HepG2 (cell line): ENCODE data around the gene TRNP1. TPM values are rescaled to one million over a fixed set of nuclear protein-coding genes. Genes with fewer than 3 reads are reported as not detected.

ENCODE experiments used
- ATAC-seq: fragments of 200-7000 bp; cut with Tn5 transposase; 3 replicates; pipeline ENCODE4 v1.9.1; 2020; ENCODE audit warnings: mild to moderate bottlenecking, moderate library complexity
- BruUV-seq: library from RNA; stranded (reverse); fragments of 400-500 nt; replicated peaks from 2 replicates; lab custom pipeline; 2021; lab: Mats Ljungman, UMichigan
- CTCF ChIA-PET: fragments of 300-600 bp; formaldehyde crosslinking; extraction: SDS; loops from one replicate; lab custom pipeline; 2021; ENCODE audit warnings: low total read pairs, inconsistent platforms, low intra/inter-chr PET ratio; lab: Yijun Ruan, JAX
- POLR2A ChIA-PET: fragments of 350-600 bp; sonication (Branson Sonifier 250); formaldehyde crosslinking; loops from one replicate; lab custom pipeline; 2020; ENCODE audit warnings: antibody characterized with exemption, inconsistent platforms; lab: Yijun Ruan, JAX
- DNase-seq: peaks from one replicate; pipeline ENCODE4 v3.0.0-alpha.2; 2015; ENCODE audit warnings: low spot score
- FAIRE-seq: peaks from 3 replicates; lab custom pipeline; 2011; peaks lifted over from hg19 to GRCh38; lab: Jason Lieb, UNC
- H2AFZ ChIP-seq: one replicate; pipeline ENCODE4 v1.6.1; 2011; ENCODE audit warnings: low read length, inconsistent platforms
- H3K27ac ChIP-seq: fragments of 300-600 bp; 3 replicates; pipeline ENCODE4 v1.8.0; 2011; ENCODE audit warnings: mixed run types, mild to moderate bottlenecking, mixed read lengths, low read length, inconsistent platforms; ENCODE audit not compliant: insufficient read depth; ENCODE audit errors: extremely low read length
- H3K27me3 ChIP-seq, 2 experiments: fragments of 200-600 bp in 1 of 2; 2 replicates in 1 of 2; 3 replicates in 1 of 2; pipeline versions ENCODE4 v1.6.0 to v1.8.0; 2011; ENCODE audit warnings: low read length in 2 of 2, mild to moderate bottlenecking in 2 of 2, moderate library complexity in 2 of 2, inconsistent platforms in 1 of 2; ENCODE audit not compliant: insufficient read depth in 2 of 2, control insufficient read depth in 1 of 2
- H3K36me3 ChIP-seq, 2 experiments: fragments of 200-600 bp in 1 of 2; replicated peaks in 1 of 2; 2 replicates in 1 of 2; 3 replicates in 1 of 2; pipeline versions ENCODE4 v1.5.1 to v1.8.0; 2011; ENCODE audit warnings: low read length in 2 of 2, inconsistent platforms in 1 of 2; ENCODE audit not compliant: insufficient read depth in 2 of 2, control insufficient read depth in 1 of 2
- H3K4me1 ChIP-seq: 2 replicates; pipeline ENCODE4 v1.5.1; 2012; ENCODE audit warnings: low read length, inconsistent platforms; ENCODE audit not compliant: insufficient read depth
- H3K4me2 ChIP-seq: 2 replicates; pipeline ENCODE4 v1.6.0; 2011; ENCODE audit warnings: low read depth, low read length, inconsistent platforms
- H3K4me3 ChIP-seq, 3 experiments: fragments of 200-600 bp in 1 of 3; sonication (generic), shearing (Covaris generic) in 1 of 3; replicated peaks in 1 of 3; 2 replicates each; pipeline ENCODE4 v1.5.1; 2011 to 2016; ENCODE audit warnings: low read length in 3 of 3, inconsistent platforms in 2 of 3, low read depth in 2 of 3, mild to moderate bottlenecking in 2 of 3, control low read depth in 1 of 3, mixed read lengths in 1 of 3; ENCODE audit not compliant: insufficient read depth in 1 of 3
- H3K79me2 ChIP-seq: one replicate; pipeline ENCODE4 v1.6.1; 2011; ENCODE audit warnings: low read length, inconsistent platforms; ENCODE audit not compliant: insufficient read depth
- H3K9ac ChIP-seq: 2 replicates; pipeline ENCODE4 v1.6.0; 2011; ENCODE audit warnings: mild to moderate bottlenecking, low read depth, low read length, inconsistent platforms; ENCODE audit not compliant: insufficient read depth
- H3K9me3 ChIP-seq: 2 replicates; pipeline ENCODE4 v1.5.1; 2012; ENCODE audit warnings: mild to moderate bottlenecking, low read length
- H4K20me1 ChIP-seq: 2 replicates; pipeline ENCODE4 v1.6.0; 2011; ENCODE audit warnings: inconsistent platforms, mild to moderate bottlenecking, low read length, moderate library complexity; ENCODE audit not compliant: insufficient read depth
- ATAD3A ChIP-seq: sonication (generic); formaldehyde crosslinking; IDR thresholded peaks from 2 replicates; pipeline ENCODE4 v1.4.0; 2020; ENCODE audit warnings: missing genetic modification reagents
- CENPT ChIP-seq: sonication (generic); formaldehyde crosslinking; IDR thresholded peaks from 2 replicates; pipeline ENCODE4 v1.8.0; 2022; ENCODE audit warnings: low read depth, mild to moderate bottlenecking, moderate library complexity, missing genetic modification reagents
- GFI1 ChIP-seq: sonication (generic); formaldehyde crosslinking; IDR thresholded peaks from 2 replicates; pipeline ENCODE4 v1.5.0; 2020; ENCODE audit warnings: missing genetic modification reagents, mild to moderate bottlenecking, borderline replicate concordance
- HMG20B ChIP-seq: conservative IDR thresholded peaks from 2 replicates; pipeline ENCODE4 v1.6.1; 2016; ENCODE audit warnings: missing genetic modification reagents, missing compliant biosample characterization
- IRX3 ChIP-seq: sonication (generic); formaldehyde crosslinking; IDR thresholded peaks from 2 replicates; pipeline ENCODE4 v1.8.1; 2023; ENCODE audit warnings: mild to moderate bottlenecking, low read depth, missing genetic modification reagents, borderline replicate concordance
- ISX ChIP-seq: sonication (generic); formaldehyde crosslinking; conservative IDR thresholded peaks from 2 replicates; pipeline ENCODE4 v1.5.0; 2020; ENCODE audit warnings: missing genetic modification reagents
- MYNN ChIP-seq: sonication (generic); formaldehyde crosslinking; IDR thresholded peaks from 2 replicates; pipeline ENCODE4 v1.4.0; 2020; ENCODE audit warnings: mild to moderate bottlenecking, low read depth, missing genetic modification reagents
- NFYC ChIP-seq: IDR thresholded peaks from 2 replicates; pipeline ENCODE4 v1.6.1; 2016; ENCODE audit warnings: missing genetic modification reagents, missing compliant biosample characterization
- PAX8 ChIP-seq: sonication (generic); formaldehyde crosslinking; IDR thresholded peaks from 2 replicates; pipeline ENCODE4 v1.8.0; 2022; ENCODE audit warnings: mild to moderate bottlenecking, missing genetic modification reagents, borderline replicate concordance
- REPIN1 ChIP-seq: sonication (generic); formaldehyde crosslinking; IDR thresholded peaks from 2 replicates; pipeline ENCODE4 v1.8.0; 2022; ENCODE audit warnings: missing genetic modification reagents, low read depth, mild to moderate bottlenecking, borderline replicate concordance
- REXO4 ChIP-seq: sonication (generic); formaldehyde crosslinking; IDR thresholded peaks from 2 replicates; pipeline ENCODE4 v1.8.0; 2022; ENCODE audit warnings: missing genetic modification reagents, mild to moderate bottlenecking, borderline replicate concordance
- SMAD3 ChIP-seq: sonication (generic); formaldehyde crosslinking; IDR thresholded peaks from 2 replicates; pipeline ENCODE4 v1.4.0; 2020; ENCODE audit warnings: missing genetic modification reagents
- U2AF2 ChIP-seq: fragments of 200-400 bp; formaldehyde crosslinking; IDR thresholded peaks from 2 replicates; pipeline ENCODE4 v1.6.1; 2017; ENCODE audit warnings: low read depth, mild to moderate bottlenecking, low read length
- ZBTB21 ChIP-seq: sonication (generic); formaldehyde crosslinking; IDR thresholded peaks from 2 replicates; pipeline ENCODE4 v1.4.0; 2020; ENCODE audit warnings: missing genetic modification reagents
- ZNF160 ChIP-seq: sonication (generic); formaldehyde crosslinking; IDR thresholded peaks from 2 replicates; pipeline ENCODE4 v1.8.0; 2022; ENCODE audit warnings: mild to moderate bottlenecking, inconsistent platforms, missing genetic modification reagents
- ZNF780A ChIP-seq: sonication (generic); formaldehyde crosslinking; IDR thresholded peaks from 2 replicates; pipeline ENCODE4 v1.8.0; 2022; ENCODE audit warnings: mild to moderate bottlenecking, missing genetic modification reagents, moderate library complexity
- WGBS: methylation state at CpG from one replicate; pipeline ENCODE4 v1.1.6; 2017; ENCODE audit warnings: low lambda C conversion rate; 5-methylcytosine and 5-hydroxymethylcytosine counted together
- in situ Hi-C: cut with HindIII; loops from 2 replicates; pipeline ENCODE4 v1.10.0; 2017; ENCODE audit warnings: low pct_unique_long_range_greater_than_20kb; ENCODE audit not compliant: extremely low pct_ligation_motif_present
- intact Hi-C: fragments of 100-400 bp; cut with micrococcal nuclease; formaldehyde crosslinking; loops from one replicate; pipeline ENCODE4 v1.10.0; 2022; ENCODE audit not compliant: unreplicated experiment
- polyA plus RNA-seq, 8 experiments: library from polyadenylated mRNA; depleted of rRNA in 3 of 8; stranded (reverse) in 7 of 8; unstranded in 1 of 8; fragments of >200 nt; fragmentation: Illumina TruSeq in 4 of 8; extraction: Trizol in 4 of 8; gene quantifications; 2 replicates each; pipeline versions ENCODE4 v1.2.1 to v1.2.3, GENCODE V29; 2011 to 2016; ENCODE audit warnings: low read depth in 4 of 8, missing spikeins in 1 of 8, mixed read lengths in 1 of 8; ENCODE audit not compliant: insufficient read depth in 1 of 8
- total RNA-seq, 5 experiments: library from RNA; depleted of rRNA; stranded (reverse); fragments of >200 nt; fragmentation: Illumina TruSeq; extraction: Trizol; gene quantifications; 2 replicates each; pipeline ENCODE4 v1.2.3, GENCODE V29; 2016; ENCODE audit warnings: low read depth in 1 of 5
- TF ChIP-seq, protein P1 (sequence below): IDR thresholded peaks from 2 replicates; pipeline ENCODE4 v1.6.1; 2016; ENCODE audit warnings: control low read depth
- TF ChIP-seq, protein P2 (sequence below), 2 experiments: sonication (generic) in 1 of 2; formaldehyde crosslinking in 1 of 2; IDR thresholded peaks; 2 replicates each; pipeline versions ENCODE4 v1.4.0 to v1.6.1; 2016 to 2020; ENCODE audit warnings: borderline replicate concordance in 1 of 2, low read depth in 1 of 2, mild to moderate bottlenecking in 1 of 2, missing genetic modification reagents in 1 of 2

Gene TRNP1
- total and polyA plus RNA-seq, 2 of the 13 experiments (the other 11 are each of a cell fraction or from before 2014, with no cell fraction given), result 42.0 to 158 TPM

DNA sequence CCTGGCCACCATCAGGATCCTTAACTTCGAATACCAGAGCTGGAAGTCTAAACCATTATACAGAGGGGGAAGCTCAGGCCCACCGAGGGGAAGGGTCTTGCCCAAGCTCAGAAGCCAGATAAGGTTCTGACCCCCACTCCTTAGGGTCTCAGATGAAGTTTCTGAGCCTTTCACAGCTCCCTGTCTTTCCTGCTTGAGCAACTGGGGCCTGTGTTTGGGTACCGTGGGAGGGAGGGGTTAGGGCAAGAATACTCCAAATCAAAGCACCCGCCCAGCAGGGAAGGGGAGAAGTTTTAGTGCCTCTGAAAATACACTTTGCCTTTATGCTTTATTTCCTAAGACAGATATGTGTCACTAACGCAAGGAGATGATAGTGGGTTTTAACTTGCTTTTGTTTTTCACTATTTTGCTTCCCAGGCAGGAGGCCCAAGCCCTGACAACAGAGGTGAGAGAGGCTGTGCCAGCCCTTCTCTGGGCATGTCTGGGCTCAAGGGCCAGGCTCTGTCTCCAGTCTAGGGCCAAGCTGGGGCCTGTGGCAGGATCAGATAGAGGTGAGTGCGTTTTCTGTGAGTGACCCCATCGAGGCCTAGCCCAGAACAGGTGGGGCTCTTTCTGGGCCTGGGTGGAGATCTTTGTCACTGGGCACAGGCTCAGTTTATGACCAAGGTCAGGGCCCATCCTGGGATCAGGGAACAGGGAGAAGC, 39.7 kb downstream of the TRNP1 start:
- no peak overlapping the region for H3K27ac ChIP-seq
- H3K9me3 ChIP-seq, result no peaks in the 10 kb centered on the region
- no peak for FAIRE-seq
- H3K4me1 ChIP-seq, result peaks cover 12% of the 10 kb centered on the region; the same call in 1 of the 2 replicates
- no peak overlapping the region for H3K4me2 ChIP-seq
- no peak overlapping the region for H3K9ac ChIP-seq
- H3K79me2 ChIP-seq, result no peaks in the 10 kb centered on the region
- CTCF ChIA-PET, result no interaction called here
- no peaks in the 10 kb centered on the region for H3K36me3 ChIP-seq
- peak; percentile 54 for ATAC-seq
- 19% methylated on average over 6 of the region's 7 CpGs for WGBS
- H3K27me3 ChIP-seq, result peaks cover 0 to 24% of the 10 kb centered on the region in 2 experiments; a peak in 3 of 5 replicates
- H4K20me1 ChIP-seq, result no peaks in the 10 kb centered on the region
- POLR2A ChIA-PET, result no interaction called here
- no peak for DNase-seq
- H3K4me3 ChIP-seq, result no peak overlapping the region; a peak in 1 of 6 replicates
- in situ Hi-C loops, result no loop called here
- BruUV-seq, result no TSS peak
- intact Hi-C loops, result no loop called here
- no peak overlapping the region for H2AFZ ChIP-seq
- no peak for TF ChIP-seq U2AF2
- TF ChIP-seq REXO4, result no peak
- no peak for TF ChIP-seq ATAD3A (CRISPR knock-in tag)
- TF ChIP-seq ZNF160 (CRISPR knock-in tag), result no peak
- TF ChIP-seq, protein P1, sequence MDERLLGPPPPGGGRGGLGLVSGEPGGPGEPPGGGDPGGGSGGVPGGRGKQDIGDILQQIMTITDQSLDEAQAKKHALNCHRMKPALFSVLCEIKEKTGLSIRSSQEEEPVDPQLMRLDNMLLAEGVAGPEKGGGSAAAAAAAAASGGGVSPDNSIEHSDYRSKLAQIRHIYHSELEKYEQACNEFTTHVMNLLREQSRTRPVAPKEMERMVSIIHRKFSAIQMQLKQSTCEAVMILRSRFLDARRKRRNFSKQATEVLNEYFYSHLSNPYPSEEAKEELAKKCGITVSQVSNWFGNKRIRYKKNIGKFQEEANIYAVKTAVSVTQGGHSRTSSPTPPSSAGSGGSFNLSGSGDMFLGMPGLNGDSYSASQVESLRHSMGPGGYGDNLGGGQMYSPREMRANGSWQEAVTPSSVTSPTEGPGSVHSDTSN, result no peak
- TF ChIP-seq, protein P2, sequence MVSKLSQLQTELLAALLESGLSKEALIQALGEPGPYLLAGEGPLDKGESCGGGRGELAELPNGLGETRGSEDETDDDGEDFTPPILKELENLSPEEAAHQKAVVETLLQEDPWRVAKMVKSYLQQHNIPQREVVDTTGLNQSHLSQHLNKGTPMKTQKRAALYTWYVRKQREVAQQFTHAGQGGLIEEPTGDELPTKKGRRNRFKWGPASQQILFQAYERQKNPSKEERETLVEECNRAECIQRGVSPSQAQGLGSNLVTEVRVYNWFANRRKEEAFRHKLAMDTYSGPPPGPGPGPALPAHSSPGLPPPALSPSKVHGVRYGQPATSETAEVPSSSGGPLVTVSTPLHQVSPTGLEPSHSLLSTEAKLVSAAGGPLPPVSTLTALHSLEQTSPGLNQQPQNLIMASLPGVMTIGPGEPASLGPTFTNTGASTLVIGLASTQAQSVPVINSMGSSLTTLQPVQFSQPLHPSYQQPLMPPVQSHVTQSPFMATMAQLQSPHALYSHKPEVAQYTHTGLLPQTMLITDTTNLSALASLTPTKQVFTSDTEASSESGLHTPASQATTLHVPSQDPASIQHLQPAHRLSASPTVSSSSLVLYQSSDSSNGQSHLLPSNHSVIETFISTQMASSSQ (IDR thresholded peaks at IDR 0.05; ENCODE audit: low read depth), result no peak
- TF ChIP-seq, protein P2 (CRISPR knock-in tag; IDR thresholded peaks at IDR 0.05; ENCODE audit: borderline replicate concordance), result no peak
- no peak for TF ChIP-seq SMAD3 (CRISPR knock-in tag)
- TF ChIP-seq REPIN1 (CRISPR knock-in tag), result no peak
- no peak for TF ChIP-seq NFYC (CRISPR knock-in tag)
- no peak for TF ChIP-seq ZBTB21 (CRISPR knock-in tag)
- TF ChIP-seq ISX (CRISPR knock-in tag), result no peak
- TF ChIP-seq MYNN (CRISPR knock-in tag), result no peak
- TF ChIP-seq IRX3, result no peak
- TF ChIP-seq HMG20B, result no peak
- TF ChIP-seq GFI1, result no peak
- TF ChIP-seq ZNF780A (CRISPR knock-in tag), result no peak
- TF ChIP-seq PAX8 (CRISPR knock-in tag), result no peak
- no peak for TF ChIP-seq CENPT (CRISPR knock-in tag)
